OCI-LY7 (cell line): ENCODE measurements around the gene BTBD9.

Source experiments
- CTCF ChIP-seq: fragments of 200-600 bp; sonication (generic); conservative IDR thresholded peaks from 2 replicates; pipeline ENCODE4 v1.5.1; 2014; ENCODE audit warnings: mild to moderate bottlenecking, antibody characterized with exemption, low read length, moderate library complexity, mixed read lengths
- EZH2phosphoT487 ChIP-seq: fragments of 200-600 bp; sonication (generic); IDR thresholded peaks from 2 replicates; pipeline ENCODE4 v1.6.1; 2018; ENCODE audit warnings: low read depth, borderline replicate concordance, mild to moderate bottlenecking, mixed run types, antibody characterized with exemption, low read length, moderate library complexity, mixed read lengths

GRCh38 chr6:38136547-38136946 is 503.2 kb downstream of the BTBD9 start:
- no peak for TF ChIP-seq CTCF
- no peak for TF ChIP-seq EZH2phosphoT487
